HepG2 (cell line): Measurements from ENCODE around the gene STXBP4.

Experiments
- CBX2 ChIP-seq, 2 experiments: fragments of 200-600 bp in 1 of 2; sonication (generic); formaldehyde crosslinking in 1 of 2; IDR thresholded peaks; 2 replicates each; pipeline versions ENCODE4 v1.7.0 to v1.8.1; 2018 to 2022; ENCODE audit warnings: low read depth in 2 of 2, low read length in 1 of 2, mild to moderate bottlenecking in 1 of 2, missing genetic modification reagents in 1 of 2
- JUNB ChIP-seq: sonication (generic); formaldehyde crosslinking; IDR thresholded peaks from 2 replicates; pipeline ENCODE4 v1.8.0; 2022; ENCODE audit warnings: missing genetic modification reagents, mild to moderate bottlenecking, borderline replicate concordance
- PHF8 ChIP-seq: sonication (generic); formaldehyde crosslinking; IDR thresholded peaks from 2 replicates; pipeline ENCODE4 v1.5.0; 2020; ENCODE audit warnings: missing genetic modification reagents

DNA sequence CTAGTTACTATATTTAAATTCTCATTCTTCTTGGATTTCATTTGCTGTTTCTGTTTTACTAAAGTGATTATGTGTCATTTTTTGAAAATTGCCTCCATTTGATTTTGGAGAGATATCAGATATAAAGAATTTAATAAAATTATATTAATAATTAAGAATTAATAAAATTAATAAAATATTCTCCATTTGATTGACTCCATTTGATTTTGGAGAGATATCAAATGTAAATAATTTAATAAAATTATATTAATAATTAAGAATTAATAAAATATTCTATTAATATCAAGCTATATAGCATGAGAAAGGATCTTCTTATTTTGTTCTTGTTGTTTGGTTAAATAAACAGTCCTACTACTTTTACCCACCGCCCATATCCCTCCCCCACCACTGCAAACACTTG lies 23.0 kb downstream of the STXBP4 start:
- TF ChIP-seq JUNB (CRISPR knock-in tag): no peak
- TF ChIP-seq CBX2 (IDR thresholded peaks at IDR 0.05; ENCODE audit: low read depth, low read length): no peak
- TF ChIP-seq CBX2 (CRISPR knock-in tag; IDR thresholded peaks at IDR 0.05; ENCODE audit: low read depth): no peak
- TF ChIP-seq PHF8 (CRISPR knock-in tag): no peak
